CD8-positive, alpha-beta memory T cell (primary cell): ENCODE measurements around the gene KLHL25. TPM values are rescaled to one million over a fixed set of nuclear protein-coding genes. Genes with fewer than 3 reads are reported as not detected.
"Not testable (repeated sequence)": the region's sequence is repeated elsewhere in the genome, so short reads cannot be mapped to it uniquely, and the experiment has no call there.

Experiments
- CTCF ChIA-PET: fragments of 350-600 bp; sonication (Branson Sonifier 250); formaldehyde crosslinking; loops from one replicate; lab custom pipeline; 2021; ENCODE audit warnings: antibody characterized with exemption; lab: Charles Lee
- POLR2A ChIA-PET: fragments of 350-600 bp; sonication (Branson Sonifier 250); formaldehyde crosslinking; loops from one replicate; lab custom pipeline; 2021; ENCODE audit warnings: antibody characterized with exemption; lab: Charles Lee
- DNase-seq, 5 donors: peaks; one replicate each; pipeline versions ENCODE4 v3.0.0 to v3.0.0-alpha.2; 2020 to 2022; ENCODE audit warnings: mixed read lengths in 1 of 5
- H3K27ac ChIP-seq: one replicate; pipeline ENCODE4 v1.7.0; 2013; ENCODE audit warnings: low read depth, mild to moderate bottlenecking, low read length, moderate library complexity
- H3K27me3 ChIP-seq: 2 replicates; pipeline ENCODE4 v1.7.0; 2013; ENCODE audit warnings: low read length, mild to moderate bottlenecking; ENCODE audit not compliant: insufficient read depth, poor library complexity, severe bottlenecking
- H3K36me3 ChIP-seq: 2 replicates; pipeline ENCODE4 v1.7.0; 2013; ENCODE audit warnings: mild to moderate bottlenecking, low read length, moderate library complexity; ENCODE audit not compliant: insufficient read depth
- H3K4me1 ChIP-seq: 2 replicates; pipeline ENCODE4 v1.7.0; 2013; ENCODE audit warnings: mild to moderate bottlenecking, low read length, moderate library complexity; ENCODE audit not compliant: insufficient read depth
- H3K4me3 ChIP-seq: 2 replicates; pipeline ENCODE4 v1.7.0; 2013; ENCODE audit warnings: mild to moderate bottlenecking, low read length
- H3K9me3 ChIP-seq: 2 replicates; pipeline ENCODE4 v1.7.0; 2013; ENCODE audit warnings: mild to moderate bottlenecking, low read length
- H3K27ac Mint-ChIP-seq, 8 donors: one replicate each; pipeline ENCODE4 v1.8.0; 2020 to 2021; ENCODE audit warnings: mixed read lengths in 8 of 8, mild to moderate bottlenecking in 6 of 8, inconsistent platforms in 3 of 8, moderate library complexity in 3 of 8
- H3K27me3 Mint-ChIP-seq, 2 donors: one replicate each; pipeline ENCODE4 v1.8.0; 2020 to 2021; ENCODE audit warnings: mixed read lengths in 2 of 2, mild to moderate bottlenecking in 1 of 2, moderate library complexity in 1 of 2
- H3K36me3 Mint-ChIP-seq, 3 donors: one replicate each; pipeline ENCODE4 v1.8.0; 2020 to 2021; ENCODE audit warnings: mixed read lengths in 3 of 3, inconsistent platforms in 1 of 3, mild to moderate bottlenecking in 1 of 3
- H3K4me1 Mint-ChIP-seq, 3 donors: one replicate each; pipeline ENCODE4 v1.8.0; 2020 to 2021; ENCODE audit warnings: mixed read lengths in 3 of 3, inconsistent platforms in 1 of 3, mild to moderate bottlenecking in 1 of 3
- H3K4me3 Mint-ChIP-seq, 7 donors: one replicate each; pipeline ENCODE4 v1.8.0; 2020 to 2021; ENCODE audit warnings: mixed read lengths in 7 of 7, mild to moderate bottlenecking in 6 of 7, moderate library complexity in 4 of 7, inconsistent platforms in 2 of 7
- H3K9me3 Mint-ChIP-seq, 5 donors: one replicate each; pipeline ENCODE4 v1.8.0; 2020 to 2022; ENCODE audit warnings: mixed read lengths in 5 of 5, mild to moderate bottlenecking in 3 of 5, moderate library complexity in 2 of 5, inconsistent platforms in 1 of 5
- polyA plus RNA-seq: library from polyadenylated mRNA; unstranded; fragments of 300-500 nt; fragmentation: Illumina TruSeq; gene quantifications from one replicate; pipeline ENCODE4 v1.2.3, GENCODE V29; 2021
- total RNA-seq, 2 experiments: library from RNA; stranded (reverse); gene quantifications; one replicate each; pipeline ENCODE4 v1.2.3, GENCODE V29; 2021

Gene KLHL25
- total and polyA plus RNA-seq, 3 experiments from 2014 or later, result 0.75 to 5.4 (median 5.1) TPM

DNA sequence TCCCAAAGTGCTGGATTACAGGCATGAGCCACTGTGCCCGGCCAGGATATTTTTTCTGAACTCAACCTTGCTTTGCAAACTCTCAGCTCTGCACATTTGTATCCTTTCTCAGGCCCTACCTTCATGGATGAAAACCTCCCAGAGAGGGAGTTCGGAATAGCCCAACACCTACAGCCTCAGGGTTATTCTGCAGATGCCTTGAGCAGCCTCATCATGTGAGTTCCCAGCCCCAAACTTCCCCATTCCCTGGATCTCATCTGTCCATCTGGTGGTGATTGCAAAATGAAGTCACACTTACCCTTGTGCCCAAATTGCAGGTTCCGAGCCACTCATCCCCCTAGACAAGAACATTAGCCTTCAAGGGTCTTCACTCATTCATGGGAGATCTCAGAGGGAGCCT lies 39.9 kb upstream of the KLHL25 start:
- no peak overlapping the region for H3K27ac Mint-ChIP-seq
- H3K4me1 Mint-ChIP-seq, result no peaks in the 10 kb centered on the region
- no peaks in the 10 kb centered on the region for H3K9me3 ChIP-seq
- ChIA-PET CTCF (interaction anchor here (0.9 kb wide), 1 partner anchor 34 kb away, joined by 4 read pairs; no protein-coding TSS in a partner anchor), POLR2A (no interaction called here)
- no peak overlapping the region for H3K4me3 ChIP-seq
- H3K27me3 ChIP-seq, result no peaks in the 10 kb centered on the region
- no peak overlapping the region for H3K4me3 Mint-ChIP-seq
- no peak for DNase-seq
- H3K27me3 Mint-ChIP-seq, result peaks cover 2 to 5% of the 10 kb centered on the region in 2 donors
- no peaks in the 10 kb centered on the region for H3K9me3 Mint-ChIP-seq
- H3K27ac ChIP-seq, result no peak overlapping the region
- no peaks in the 10 kb centered on the region for H3K4me1 ChIP-seq
- no peaks in the 10 kb centered on the region for H3K36me3 ChIP-seq
- no peaks in the 10 kb centered on the region for H3K36me3 Mint-ChIP-seq

DNA sequence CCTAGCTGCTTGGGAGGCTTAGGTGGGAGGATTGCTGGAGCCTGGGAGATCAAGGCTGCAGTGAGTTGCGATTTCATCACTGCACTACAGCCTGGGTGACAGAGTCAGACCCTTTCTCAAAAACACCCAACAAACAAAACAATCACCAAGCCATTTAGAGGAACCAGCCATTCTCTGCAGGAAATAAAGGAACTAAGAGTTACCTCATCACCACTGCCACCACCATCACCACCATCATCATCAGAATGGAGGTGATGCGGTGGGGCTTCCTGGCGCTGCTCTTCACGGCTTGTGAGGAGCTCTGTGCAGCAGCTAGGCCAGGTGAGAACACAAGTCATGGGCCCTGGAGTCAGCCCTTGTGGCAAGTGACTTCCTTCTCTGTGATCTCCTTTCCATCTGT lies 37.7 kb upstream of the KLHL25 start:
- ChIA-PET CTCF (interaction anchor here (1.3 to 3.4 kb wide), 2 partner anchors 9 to 101 kb away, joined by 4 to 14 read pairs; no protein-coding TSS in a partner anchor), POLR2A (no interaction called here)
- no peak for DNase-seq
- Mint-ChIP-seq H3K36me3 (no peaks in the 10 kb centered on the region), H3K4me1 (no peaks in the 10 kb centered on the region), H3K27me3 (peaks cover 2 to 5% of the 10 kb centered on the region in 2 donors), H3K27ac (peak overlapping the region in 1 of 8 donors; percentile 3), H3K9me3 (no peaks in the 10 kb centered on the region), H3K4me3 (no peak overlapping the region)
- Histone ChIP-seq H3K4me3 (no peak overlapping the region), H3K27me3 (no peaks in the 10 kb centered on the region), H3K36me3 (no peaks in the 10 kb centered on the region), H3K9me3 (no peaks in the 10 kb centered on the region), H3K4me1 (no peaks in the 10 kb centered on the region), H3K27ac (no peak overlapping the region)

- Mint-ChIP-seq H3K4me3 (no peak overlapping the region), H3K4me1 (no peaks in the 10 kb centered on the region), H3K36me3 (no peaks in the 10 kb centered on the region), H3K9me3 (no peaks in the 10 kb centered on the region), H3K27ac (no peak overlapping the region), H3K27me3 (peaks cover 2 to 5% of the 10 kb centered on the region in 2 donors)
- no peaks in the 10 kb centered on the region for H3K27me3 ChIP-seq
- H3K27ac ChIP-seq, result no peak overlapping the region
- H3K9me3 ChIP-seq, result no peaks in the 10 kb centered on the region
- H3K36me3 ChIP-seq, result no peaks in the 10 kb centered on the region
- H3K4me1 ChIP-seq, result no peaks in the 10 kb centered on the region
- peak in 1 of 5 donors; percentile 12 for DNase-seq
- POLR2A ChIA-PET, result no interaction called here
- CTCF ChIA-PET, result interaction anchor here (1.3 to 3.4 kb wide), 3 partner anchors 9 to 102 kb away, joined by 4 to 14 read pairs (median 9); no protein-coding TSS in a partner anchor
- H3K4me3 ChIP-seq, result no peak overlapping the region
Observed at GRCh38 chr15:85831415-85832113, 36.8 kb upstream of the KLHL25 start.

DNA sequence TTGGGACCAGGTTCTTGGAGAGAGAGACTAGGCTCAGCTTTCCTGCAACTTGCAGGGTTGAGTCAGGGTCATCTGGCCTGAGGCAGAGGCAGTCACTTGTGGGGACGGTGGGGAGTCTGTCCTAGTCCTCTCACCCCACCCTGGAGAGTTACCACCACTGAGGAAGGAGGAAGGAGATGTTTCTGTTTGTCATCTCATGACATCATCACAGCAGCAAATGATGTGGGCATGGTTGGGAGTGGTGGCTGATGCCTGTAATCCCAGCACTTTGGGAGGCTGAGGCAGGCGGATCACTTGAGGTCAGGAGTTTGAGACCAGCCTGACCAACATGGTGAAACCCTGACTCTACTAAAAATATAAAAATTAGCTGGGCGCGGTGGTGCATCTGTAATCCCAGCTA lies 35.0 kb upstream of the KLHL25 start:
- H3K36me3 ChIP-seq, H3K9me3 ChIP-seq, DNase-seq, H3K4me3 ChIP-seq, H3K27ac Mint-ChIP-seq, H3K27me3 ChIP-seq, H3K9me3 Mint-ChIP-seq, H3K27me3 Mint-ChIP-seq, H3K4me1 ChIP-seq, H3K36me3 Mint-ChIP-seq, H3K27ac ChIP-seq, POLR2A ChIA-PET, H3K4me1 Mint-ChIP-seq, H3K4me3 Mint-ChIP-seq: not testable (repeated sequence)
- CTCF ChIA-PET, result interaction anchor here (1.4 to 2.7 kb wide), 3 partner anchors 11 to 100 kb away, joined by 3 to 9 read pairs (median 9); no protein-coding TSS in a partner anchor

DNA sequence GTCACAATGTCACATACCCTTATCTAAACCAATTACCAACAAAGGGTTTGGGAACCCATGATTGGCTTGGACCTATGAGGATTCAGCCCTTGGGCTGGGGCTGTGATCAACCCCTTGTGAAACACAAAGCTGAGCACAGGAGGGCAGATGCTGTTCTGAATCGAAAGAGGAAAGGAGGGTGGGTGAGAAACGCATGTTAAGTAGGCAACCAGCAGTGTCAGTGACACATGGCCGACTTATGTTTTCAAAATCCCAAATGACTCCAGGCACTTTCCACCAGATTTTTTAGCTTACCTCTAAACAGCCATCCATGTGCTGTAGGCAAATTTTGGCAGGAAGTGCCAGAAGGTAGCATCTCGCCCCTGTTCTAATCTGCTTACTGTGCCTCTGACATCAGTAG lies 34.1 kb upstream of the KLHL25 start:
- Mint-ChIP-seq H3K27me3 (peaks cover 2 to 5% of the 10 kb centered on the region in 2 donors), H3K4me1 (no peaks in the 10 kb centered on the region), H3K4me3 (no peak overlapping the region), H3K9me3 (no peaks in the 10 kb centered on the region), H3K27ac (no peak overlapping the region), H3K36me3 (no peaks in the 10 kb centered on the region)
- Histone ChIP-seq H3K9me3 (no peaks in the 10 kb centered on the region), H3K4me1 (no peaks in the 10 kb centered on the region), H3K4me3 (no peak overlapping the region), H3K27ac (no peak overlapping the region), H3K36me3 (no peaks in the 10 kb centered on the region), H3K27me3 (no peaks in the 10 kb centered on the region)
- DNase-seq, result no peak
- ChIA-PET CTCF (interaction anchor here (1.4 to 2.7 kb wide), 3 partner anchors 12 to 99 kb away, joined by 3 to 9 read pairs (median 9); no protein-coding TSS in a partner anchor), POLR2A (no interaction called here)

DNA sequence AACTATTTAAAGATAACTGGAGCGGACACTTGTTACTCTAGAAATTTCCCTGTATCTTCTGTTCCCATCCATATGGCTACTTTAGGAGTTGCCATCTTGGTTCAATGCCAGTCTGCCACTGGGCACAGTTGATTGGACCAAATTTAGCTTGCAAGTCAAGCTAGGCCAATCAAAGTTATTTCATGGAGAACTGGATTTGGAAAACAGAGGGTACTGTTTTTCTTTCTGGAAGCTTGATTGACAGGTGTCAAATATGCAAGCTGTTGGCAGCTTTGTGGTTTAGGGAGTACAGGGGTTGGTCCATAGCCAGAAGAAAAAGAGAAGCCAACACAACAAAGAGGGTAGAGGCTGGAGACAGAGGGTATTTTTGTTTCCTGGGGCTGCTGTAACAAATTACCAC lies 33.4 kb upstream of the KLHL25 start:
- H3K27me3 ChIP-seq, result no peaks in the 10 kb centered on the region
- H3K36me3 ChIP-seq, result no peaks in the 10 kb centered on the region
- no peaks in the 10 kb centered on the region for H3K4me1 ChIP-seq
- Mint-ChIP-seq H3K27me3 (peaks cover 2 to 5% of the 10 kb centered on the region in 2 donors), H3K27ac (peak overlapping the region in 1 of 8 donors; percentile 92), H3K4me1 (no peaks in the 10 kb centered on the region), H3K36me3 (no peaks in the 10 kb centered on the region), H3K9me3 (no peaks in the 10 kb centered on the region), H3K4me3 (no peak overlapping the region)
- H3K9me3 ChIP-seq, result no peaks in the 10 kb centered on the region
- ChIA-PET CTCF (interaction anchor here (1.0 kb wide), 1 partner anchor 10 kb away, joined by 3 read pairs; no protein-coding TSS in a partner anchor), POLR2A (no interaction called here)
- H3K27ac ChIP-seq, result no peak overlapping the region
- H3K4me3 ChIP-seq, result no peak overlapping the region
- DNase-seq, result no peak

DNA sequence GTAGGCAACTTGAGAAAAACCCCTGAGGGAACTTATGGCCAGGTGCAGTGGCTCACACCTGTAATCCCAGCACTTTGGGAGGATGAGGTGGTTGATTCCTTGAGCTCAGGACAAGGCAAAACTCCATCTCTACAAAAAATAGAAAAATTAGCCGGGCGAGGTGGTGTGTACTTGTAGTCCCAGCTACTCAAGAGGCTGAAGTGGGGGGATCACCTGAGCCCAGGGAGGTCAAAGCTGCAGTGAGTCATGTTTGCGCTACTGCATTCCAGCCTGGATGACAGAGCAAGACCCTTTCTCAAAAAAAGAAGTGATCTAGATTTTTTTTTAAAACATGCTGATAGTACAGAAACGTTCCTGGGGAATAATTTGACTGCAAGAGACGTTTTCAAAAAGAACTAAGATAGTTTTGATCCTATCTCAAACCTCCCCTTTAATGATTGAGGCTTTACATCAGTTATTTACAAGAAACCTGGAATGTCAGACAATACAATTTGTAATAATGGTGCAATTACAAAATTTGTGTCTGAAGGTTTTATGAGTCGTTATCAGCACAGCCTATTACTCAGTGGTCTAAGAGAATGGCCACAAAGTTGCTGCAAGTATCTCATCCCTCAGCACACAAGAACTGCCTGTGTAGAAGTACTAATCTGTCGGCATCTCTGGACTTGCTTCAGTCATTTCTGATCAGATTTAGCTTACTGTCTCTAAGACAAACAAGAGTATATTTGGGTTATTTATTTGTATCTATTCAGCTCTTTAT lies 32.2 kb upstream of the KLHL25 start:
- H3K4me3 ChIP-seq, result no peak overlapping the region
- CTCF ChIA-PET, result interaction anchor here (1.0 kb wide), 1 partner anchor 8 kb away, joined by 3 read pairs; no protein-coding TSS in a partner anchor
- H3K27me3 Mint-ChIP-seq, result peaks cover 2 to 4% of the 10 kb centered on the region in 2 donors

DNA sequence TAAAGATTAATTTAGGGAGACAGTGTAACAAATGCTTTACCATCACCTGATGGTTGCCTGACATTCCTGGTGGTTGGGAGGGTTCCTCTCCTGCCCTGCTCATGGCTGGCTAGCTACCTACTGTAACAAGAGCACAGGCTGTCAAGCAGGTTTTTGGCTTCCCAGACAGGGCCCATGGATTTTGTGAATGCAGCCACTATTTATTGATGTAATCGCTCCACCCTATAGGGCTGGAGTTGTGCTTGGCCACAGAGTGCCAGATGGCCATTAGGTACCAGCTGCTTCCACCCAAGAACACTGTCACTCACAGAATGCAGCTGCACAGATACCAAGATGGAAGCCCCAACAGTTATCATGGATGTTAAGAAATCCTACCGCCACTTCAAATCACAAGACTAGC lies 31.0 kb upstream of the KLHL25 start:
- no peak overlapping the region for H3K4me3 ChIP-seq
- POLR2A ChIA-PET, result no interaction called here
- Mint-ChIP-seq H3K4me3 (no peak overlapping the region), H3K27me3 (peaks cover 0 to 10% of the 10 kb centered on the region in 2 donors), H3K9me3 (no peaks in the 10 kb centered on the region), H3K36me3 (no peaks in the 10 kb centered on the region), H3K4me1 (no peaks in the 10 kb centered on the region), H3K27ac (no peak overlapping the region)
- H3K4me1 ChIP-seq, result no peaks in the 10 kb centered on the region
- no peaks in the 10 kb centered on the region for H3K27me3 ChIP-seq
- CTCF ChIA-PET, result interaction anchor here (0.7 to 1.5 kb wide), 3 partner anchors 15 to 95 kb away, joined by 3 to 4 read pairs (median 3); no protein-coding TSS in a partner anchor
- DNase-seq, result no peak
- H3K36me3 ChIP-seq, result no peaks in the 10 kb centered on the region
- no peaks in the 10 kb centered on the region for H3K9me3 ChIP-seq
- H3K27ac ChIP-seq, result no peak overlapping the region

More for the DNA sequence above, 32.2 kb upstream of the KLHL25 start:
- POLR2A ChIA-PET, result no interaction called here
- Histone ChIP-seq H3K4me1 (no peaks in the 10 kb centered on the region), H3K27ac (no peak overlapping the region), H3K36me3 (no peaks in the 10 kb centered on the region), H3K9me3 (no peaks in the 10 kb centered on the region), H3K27me3 (no peaks in the 10 kb centered on the region)
- Mint-ChIP-seq H3K36me3 (no peaks in the 10 kb centered on the region), H3K4me3 (no peak overlapping the region), H3K9me3 (no peaks in the 10 kb centered on the region), H3K27ac (no peak overlapping the region), H3K4me1 (no peaks in the 10 kb centered on the region)
- no peak for DNase-seq
